DND-41 (cell line): ENCODE results near the gene KRTAP5-11.

Experiments used
- CTCF ChIP-seq: IDR thresholded peaks from 2 replicates; pipeline ENCODE4 v1.5.1; 2012; ENCODE audit warnings: borderline replicate concordance, low read length, moderate library complexity, mild to moderate bottlenecking; ENCODE audit not compliant: poor library complexity, severe bottlenecking; ENCODE audit errors: extremely low read depth
- EZH2 ChIP-seq: IDR thresholded peaks from 3 replicates; pipeline ENCODE4 v1.6.1; 2012; ENCODE audit warnings: borderline replicate concordance, low read depth, mild to moderate bottlenecking, moderate library complexity, low read length, inconsistent platforms; ENCODE audit not compliant: severe bottlenecking

DNA sequence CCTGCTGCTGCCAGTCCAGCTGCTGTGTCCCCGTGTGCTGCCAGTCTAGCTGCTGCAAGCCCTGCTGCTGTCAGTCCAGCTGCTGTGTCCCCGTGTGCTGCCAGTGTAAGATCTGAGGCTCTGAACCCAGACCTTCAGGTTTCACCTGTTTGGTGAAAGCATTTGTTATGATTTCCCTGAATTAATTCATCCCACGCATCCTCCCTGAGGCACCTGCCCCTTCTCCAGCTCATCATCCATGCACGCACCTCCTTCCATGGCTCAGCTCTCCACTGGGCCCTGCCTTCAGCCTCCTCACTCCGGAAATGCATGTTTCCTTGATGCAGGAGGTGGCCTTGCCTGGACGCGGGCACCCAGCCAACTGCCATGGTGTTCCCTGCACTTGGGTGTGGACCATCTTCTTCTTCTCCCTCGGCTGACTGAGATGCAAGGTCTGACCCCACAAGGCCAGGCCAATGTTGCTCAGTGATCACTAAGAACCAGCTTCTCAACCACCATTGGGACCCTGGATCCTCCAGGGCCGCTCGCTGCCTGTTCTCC lies 16.5 kb downstream of the KRTAP5-11 start:
- TF ChIP-seq CTCF (no peak), EZH2 (no peak)
